Vagina (tissue), 2 donors: ENCODE measurements around the gene NKAIN2. TPM values are rescaled to one million over a fixed set of nuclear protein-coding genes. Genes with fewer than 3 reads are reported as not detected.
"Not testable (repeated sequence)": the region's sequence is repeated elsewhere in the genome, so short reads cannot be mapped to it uniquely, and the experiment has no call there.

ENCODE experiments used
- DNase-seq, 2 donors: peaks; one replicate each; pipeline ENCODE4 v3.0.0-alpha.2; 2017; ENCODE audit errors: extremely low spot score in 2 of 2
- H3K27ac ChIP-seq: fragments of 200-600 bp; sonication (generic); one replicate; pipeline ENCODE4 v1.5.1; 2019
- H3K27me3 ChIP-seq: fragments of 200-600 bp; sonication (generic); one replicate; pipeline ENCODE4 v1.5.1; 2019
- H3K36me3 ChIP-seq, 2 donors: fragments of 200-600 bp; sonication (generic); one replicate each; pipeline ENCODE4 v1.5.1; 2017 to 2019
- H3K4me1 ChIP-seq: fragments of 200-600 bp; sonication (generic); one replicate; pipeline ENCODE4 v1.5.1; 2019
- H3K4me3 ChIP-seq, 2 donors: fragments of 200-600 bp; sonication (generic); 1 replicate in 1 of 2; 2 replicates in 1 of 2; pipeline ENCODE4 v1.5.1; 2016 to 2019
- H3K9me3 ChIP-seq: fragments of 200-600 bp; sonication (generic); one replicate; pipeline ENCODE4 v1.5.1; 2019
- CTCF ChIP-seq, 3 experiments: fragments of 450-650 bp in 2 of 3; fragments of 200-600 bp in 1 of 3; sonication (generic) in 1 of 3; IDR thresholded peaks; one replicate each; pipeline ENCODE4 v1.5.1; 2017 to 2019; ENCODE audit warnings: antibody characterized with exemption in 3 of 3, mild to moderate bottlenecking in 2 of 3, moderate library complexity in 2 of 3
- POLR2A ChIP-seq, 2 donors: fragments of 450-650 bp; IDR thresholded peaks; one replicate each; pipeline ENCODE4 v1.6.1; 2017; ENCODE audit warnings: antibody characterized with exemption in 2 of 2, mild to moderate bottlenecking in 2 of 2, moderate library complexity in 2 of 2
- POLR2AphosphoS5 ChIP-seq, 2 donors: sonication (generic); formaldehyde crosslinking; IDR thresholded peaks; one replicate each; pipeline ENCODE4 v1.9.0; 2017; ENCODE audit warnings: antibody characterized with exemption in 2 of 2, mild to moderate bottlenecking in 2 of 2, low read depth in 1 of 2; ENCODE audit not compliant: insufficient read depth in 1 of 2
- intact Hi-C: fragments of 100-400 bp; cut with DNase I; formaldehyde crosslinking; loops from one replicate; pipeline ENCODE4 v1.15.1; 2023
- total RNA-seq: library from RNA; depleted of rRNA; stranded (reverse); fragments of >200 nt; gene quantifications from one replicate; pipeline ENCODE4 v1.2.3, GENCODE V29; 2016

Gene NKAIN2
- total RNA-seq, 1 donor from 2014 or later, result not detected

- Histone ChIP-seq H3K27me3 (no peaks in the 10 kb centered on the region), H3K4me3 (no peak overlapping the region), H3K27ac (no peak overlapping the region), H3K36me3 (no peaks in the 10 kb centered on the region), H3K4me1 (no peaks in the 10 kb centered on the region), H3K9me3 (no peaks in the 10 kb centered on the region)
- no peak for DNase-seq
- intact Hi-C loops, result loop anchor here (10.0 kb wide), 1 partner anchor 370 kb away; no protein-coding TSS in a partner anchor
- TF ChIP-seq POLR2A (IDR thresholded peaks at IDR 0.05) (no peak), POLR2AphosphoS5 (IDR thresholded peaks at IDR 0.05; ENCODE audit: insufficient read depth in 1 of 2, low read depth in 1 of 2) (no peak), CTCF (IDR thresholded peaks at IDR 0.05) (no peak)
These were observed 530.7 kb downstream of the NKAIN2 start for GRCh38 chr6:124334359-124334758.

DNA sequence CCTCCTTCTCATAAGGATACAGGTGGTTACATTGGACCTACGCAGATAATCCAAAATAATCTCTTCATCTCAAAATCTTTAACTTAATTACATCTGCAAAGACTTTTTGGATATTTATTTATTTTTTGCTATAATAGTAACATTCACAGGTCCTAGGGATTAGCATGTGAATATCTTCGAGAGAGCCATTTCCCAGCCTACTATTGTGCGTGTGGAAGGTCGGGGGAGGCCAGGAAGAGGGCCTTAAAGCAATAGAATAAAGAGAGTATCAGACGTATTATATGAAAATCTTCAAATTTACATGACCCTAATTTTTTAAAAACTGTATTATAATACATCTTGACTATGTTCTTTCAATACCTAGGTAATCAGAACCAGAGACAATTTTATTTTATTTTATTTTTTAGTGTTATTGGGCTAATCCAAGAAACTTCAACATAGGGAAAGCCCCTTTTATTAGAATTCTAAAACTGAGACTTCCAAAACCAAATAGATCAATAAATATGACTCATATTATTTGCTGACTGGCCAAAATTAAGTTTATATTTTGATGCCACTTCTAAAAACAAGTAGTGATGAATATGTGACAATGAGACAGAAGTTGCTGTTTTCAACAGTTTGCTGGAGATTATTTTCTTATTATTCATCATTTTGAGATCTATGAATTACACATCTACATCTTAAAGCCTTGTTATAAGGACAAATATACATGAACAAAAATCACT, 536.1 kb downstream of the NKAIN2 start:
- H3K9me3 ChIP-seq, result no peaks in the 10 kb centered on the region
- no peak for DNase-seq
- H3K4me1 ChIP-seq, result no peaks in the 10 kb centered on the region
- H3K27me3 ChIP-seq, result no peaks in the 10 kb centered on the region
- intact Hi-C loops, result loop anchor here (10.0 kb wide), 1 partner anchor 365 kb away; no protein-coding TSS in a partner anchor
- H3K27ac ChIP-seq, result no peak overlapping the region
- TF ChIP-seq CTCF (IDR thresholded peaks at IDR 0.05) (no peak), POLR2AphosphoS5 (IDR thresholded peaks at IDR 0.05; ENCODE audit: insufficient read depth in 1 of 2, low read depth in 1 of 2) (no peak), POLR2A (IDR thresholded peaks at IDR 0.05) (no peak)
- H3K36me3 ChIP-seq, result no peaks in the 10 kb centered on the region
- H3K4me3 ChIP-seq, result no peak overlapping the region

GRCh38 chr6:124348339-124348738, 544.7 kb downstream of the NKAIN2 start:
- H3K27ac ChIP-seq, H3K36me3 ChIP-seq, intact Hi-C loops, H3K27me3 ChIP-seq, H3K4me1 ChIP-seq, H3K9me3 ChIP-seq, H3K4me3 ChIP-seq, DNase-seq: not testable (repeated sequence)

- Histone ChIP-seq H3K36me3 (no peaks in the 10 kb centered on the region), H3K27me3 (no peaks in the 10 kb centered on the region), H3K9me3 (no peaks in the 10 kb centered on the region), H3K4me1 (no peaks in the 10 kb centered on the region), H3K4me3 (no peak overlapping the region), H3K27ac (no peak overlapping the region)
- no peak for DNase-seq
- TF ChIP-seq CTCF (IDR thresholded peaks at IDR 0.05) (no peak), POLR2AphosphoS5 (IDR thresholded peaks at IDR 0.05; ENCODE audit: insufficient read depth in 1 of 2, low read depth in 1 of 2) (no peak), POLR2A (IDR thresholded peaks at IDR 0.05) (no peak)
- intact Hi-C loops, result no loop called here
These were observed 551.5 kb downstream of the NKAIN2 start for GRCh38 chr6:124355146-124355545.

- no peak overlapping the region for H3K4me3 ChIP-seq
- H3K27ac ChIP-seq, result no peak overlapping the region
- no peaks in the 10 kb centered on the region for H3K9me3 ChIP-seq
- no peaks in the 10 kb centered on the region for H3K27me3 ChIP-seq
- no peaks in the 10 kb centered on the region for H3K4me1 ChIP-seq
- TF ChIP-seq POLR2AphosphoS5 (IDR thresholded peaks at IDR 0.05; ENCODE audit: insufficient read depth in 1 of 2, low read depth in 1 of 2), result no peak
- DNase-seq, result no peak
- no peaks in the 10 kb centered on the region for H3K36me3 ChIP-seq
- intact Hi-C loops, result no loop called here
These were observed 552.7 kb downstream of the NKAIN2 start for GRCh38 chr6:124356276-124356810.

- Histone ChIP-seq H3K27me3 (no peaks in the 10 kb centered on the region), H3K27ac (no peak overlapping the region), H3K9me3 (no peaks in the 10 kb centered on the region), H3K36me3 (no peaks in the 10 kb centered on the region), H3K4me3 (no peak overlapping the region), H3K4me1 (no peaks in the 10 kb centered on the region)
- TF ChIP-seq CTCF (IDR thresholded peaks at IDR 0.05) (no peak), POLR2A (IDR thresholded peaks at IDR 0.05) (no peak), POLR2AphosphoS5 (IDR thresholded peaks at IDR 0.05; ENCODE audit: insufficient read depth in 1 of 2, low read depth in 1 of 2) (no peak)
- intact Hi-C loops, result no loop called here
- DNase-seq, result no peak
These were observed 553.1 kb downstream of the NKAIN2 start for GRCh38 chr6:124356811-124357210.
